PC-9 (cell line): ENCODE measurements around the gene ZNF564.

Experiments used
- CTCF ChIP-seq: fragments of 200-600 bp; sonication (generic); conservative IDR thresholded peaks from 2 replicates; pipeline ENCODE4 v1.6.1; 2017; ENCODE audit warnings: mixed run types, antibody characterized with exemption, mild to moderate bottlenecking, moderate library complexity
- EZH2 ChIP-seq: fragments of 200-600 bp; sonication (generic); IDR thresholded peaks from 2 replicates; pipeline ENCODE4 v1.8.0; 2017; ENCODE audit warnings: antibody characterized with exemption, low read depth

DNA sequence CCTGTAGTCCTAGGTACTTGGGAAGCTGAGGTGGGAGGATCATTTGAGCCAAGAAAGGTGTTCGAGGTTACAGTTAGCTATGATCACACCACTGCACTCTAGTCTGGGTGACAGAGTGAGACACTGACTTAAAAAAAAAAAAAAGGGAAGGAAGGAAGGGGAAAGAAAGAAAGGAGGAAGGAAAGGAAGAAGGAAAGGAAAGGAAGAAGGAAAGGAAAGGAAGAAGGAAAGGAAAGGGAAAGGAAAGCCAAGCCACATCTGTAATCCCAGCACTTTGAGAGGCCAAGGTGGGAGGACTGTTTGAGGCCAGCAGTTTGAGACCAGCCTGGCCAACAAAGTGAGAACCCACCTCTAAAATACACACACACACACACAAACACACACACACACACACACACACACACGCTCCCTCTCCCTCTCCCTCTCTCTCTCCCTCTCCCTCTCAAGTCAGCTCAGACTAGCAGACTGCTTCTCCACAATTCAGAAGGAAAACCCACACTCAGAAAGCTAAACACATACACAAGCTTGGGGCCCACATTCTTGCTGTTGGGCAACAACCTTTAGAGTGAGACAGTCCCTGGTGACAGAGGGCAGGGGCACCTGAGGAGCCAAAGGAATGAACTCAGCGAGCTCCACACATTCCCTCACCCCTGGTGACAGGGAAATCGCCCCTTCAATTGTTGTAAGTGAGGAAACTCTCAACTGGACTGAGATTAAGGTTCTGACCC is 69.3 kb downstream of the ZNF564 start:
- no peak for TF ChIP-seq CTCF
- no peak for TF ChIP-seq EZH2
